ENCODE data around the gene CFAP97.

CFAP97 gene

DNA sequence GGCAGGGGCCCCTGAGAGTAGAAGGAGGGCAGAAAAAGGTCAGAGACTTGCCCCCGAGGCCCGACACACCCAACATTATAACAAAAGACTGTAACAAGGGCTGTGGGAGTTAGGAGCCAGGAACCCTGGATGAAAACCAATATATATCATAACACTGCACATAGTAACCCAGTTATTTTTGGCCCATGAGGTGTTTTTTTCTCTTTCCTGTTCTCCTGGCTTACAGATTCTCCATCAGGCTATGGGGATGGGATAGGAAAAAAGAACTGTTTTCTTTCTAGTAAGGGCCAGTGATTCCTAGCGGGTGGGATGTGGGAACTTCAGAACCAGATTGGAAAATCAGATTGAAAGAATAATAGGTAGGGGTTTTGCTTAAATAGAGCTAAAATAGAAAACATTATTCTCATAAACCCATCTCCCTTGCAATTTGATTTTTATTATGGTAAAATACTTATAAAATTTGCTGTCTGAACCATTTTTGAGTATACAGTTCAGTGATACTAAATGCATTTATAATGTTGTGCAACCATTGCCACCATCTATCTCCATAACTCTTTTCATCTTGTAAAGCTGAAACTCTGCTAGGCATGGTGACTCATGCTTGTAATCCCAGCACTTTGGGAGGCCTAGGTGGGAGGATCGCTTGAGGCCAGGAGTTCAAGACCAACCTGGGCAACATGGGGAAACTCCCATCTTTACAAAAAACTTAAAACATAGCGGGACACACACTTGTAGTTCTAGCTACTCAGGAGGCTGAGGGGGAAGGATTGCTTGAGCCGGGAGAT lies 39.1 kb upstream of the CFAP97 start:
- TF ChIP-seq, protein P1, sequence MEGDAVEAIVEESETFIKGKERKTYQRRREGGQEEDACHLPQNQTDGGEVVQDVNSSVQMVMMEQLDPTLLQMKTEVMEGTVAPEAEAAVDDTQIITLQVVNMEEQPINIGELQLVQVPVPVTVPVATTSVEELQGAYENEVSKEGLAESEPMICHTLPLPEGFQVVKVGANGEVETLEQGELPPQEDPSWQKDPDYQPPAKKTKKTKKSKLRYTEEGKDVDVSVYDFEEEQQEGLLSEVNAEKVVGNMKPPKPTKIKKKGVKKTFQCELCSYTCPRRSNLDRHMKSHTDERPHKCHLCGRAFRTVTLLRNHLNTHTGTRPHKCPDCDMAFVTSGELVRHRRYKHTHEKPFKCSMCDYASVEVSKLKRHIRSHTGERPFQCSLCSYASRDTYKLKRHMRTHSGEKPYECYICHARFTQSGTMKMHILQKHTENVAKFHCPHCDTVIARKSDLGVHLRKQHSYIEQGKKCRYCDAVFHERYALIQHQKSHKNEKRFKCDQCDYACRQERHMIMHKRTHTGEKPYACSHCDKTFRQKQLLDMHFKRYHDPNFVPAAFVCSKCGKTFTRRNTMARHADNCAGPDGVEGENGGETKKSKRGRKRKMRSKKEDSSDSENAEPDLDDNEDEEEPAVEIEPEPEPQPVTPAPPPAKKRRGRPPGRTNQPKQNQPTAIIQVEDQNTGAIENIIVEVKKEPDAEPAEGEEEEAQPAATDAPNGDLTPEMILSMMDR (IDR thresholded peaks at IDR 0.05) = no peak

DNA sequence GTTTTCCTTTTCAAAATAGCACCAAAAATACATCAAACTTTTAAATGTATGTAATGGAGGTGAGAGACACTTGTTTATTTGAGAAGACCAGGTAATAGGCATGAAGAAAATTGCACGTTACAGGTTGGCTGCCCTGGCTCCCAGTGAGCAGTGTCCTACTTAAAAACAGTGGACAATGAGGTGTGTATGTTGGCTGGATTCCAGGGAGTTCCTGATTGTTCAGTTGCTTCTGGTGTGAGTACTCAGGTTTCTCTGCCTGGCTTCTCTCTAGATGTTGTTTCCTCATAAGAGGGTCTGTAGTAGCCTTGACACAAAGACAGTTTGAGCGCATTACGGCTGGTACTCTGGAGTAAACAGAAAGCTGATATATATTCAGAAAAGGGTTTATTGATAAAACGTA lies 35.0 kb upstream of the CFAP97 start:
- TF ChIP-seq, protein P1 (IDR thresholded peaks at IDR 0.05) = no peak

DNA sequence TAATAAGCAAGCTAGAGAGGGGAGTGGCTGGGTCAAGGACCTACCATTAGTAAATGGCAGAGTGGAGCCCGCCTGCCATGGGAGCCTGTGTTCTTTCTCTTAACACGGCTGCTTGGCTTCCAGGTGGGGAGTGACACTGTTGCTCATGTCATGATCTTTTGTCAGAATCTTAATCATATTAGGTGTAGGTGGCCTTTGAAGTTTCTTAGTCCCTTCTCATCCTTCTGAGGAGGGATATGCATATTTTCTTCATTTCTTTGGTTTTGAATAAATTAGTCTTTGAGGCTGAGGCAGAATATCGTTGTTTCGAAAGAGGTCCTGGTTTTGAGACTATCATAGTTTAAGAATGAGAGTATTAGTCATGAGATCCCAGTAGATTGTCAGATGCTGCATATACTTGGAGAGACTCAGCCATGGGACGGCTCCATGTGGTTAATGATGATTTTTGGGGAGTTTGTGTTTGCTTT lies 34.4 kb upstream of the CFAP97 start:
- TF ChIP-seq, protein P1 (IDR thresholded peaks at IDR 0.05) = no peak

DNA sequence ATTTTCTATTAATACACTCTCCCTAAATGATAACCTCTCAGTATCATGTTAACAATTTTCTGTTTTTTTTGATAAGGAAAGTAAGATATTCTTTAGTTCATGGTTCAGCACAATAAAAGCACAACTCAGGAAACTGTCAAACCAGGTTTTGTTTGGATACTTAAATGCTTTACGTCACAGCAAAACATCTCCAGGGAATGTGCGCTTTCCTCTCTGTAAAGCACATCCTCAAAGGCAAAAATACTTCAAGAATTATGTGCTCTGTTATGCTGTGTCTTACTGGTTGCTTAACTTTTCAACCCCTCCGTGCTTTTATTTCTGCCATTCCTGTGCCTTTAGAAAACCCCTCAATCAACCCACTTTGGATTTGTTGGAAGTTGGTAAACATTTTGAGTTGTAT lies 33.4 kb upstream of the CFAP97 start:
- TF ChIP-seq, protein P1 (IDR thresholded peaks at IDR 0.05) = no peak

DNA sequence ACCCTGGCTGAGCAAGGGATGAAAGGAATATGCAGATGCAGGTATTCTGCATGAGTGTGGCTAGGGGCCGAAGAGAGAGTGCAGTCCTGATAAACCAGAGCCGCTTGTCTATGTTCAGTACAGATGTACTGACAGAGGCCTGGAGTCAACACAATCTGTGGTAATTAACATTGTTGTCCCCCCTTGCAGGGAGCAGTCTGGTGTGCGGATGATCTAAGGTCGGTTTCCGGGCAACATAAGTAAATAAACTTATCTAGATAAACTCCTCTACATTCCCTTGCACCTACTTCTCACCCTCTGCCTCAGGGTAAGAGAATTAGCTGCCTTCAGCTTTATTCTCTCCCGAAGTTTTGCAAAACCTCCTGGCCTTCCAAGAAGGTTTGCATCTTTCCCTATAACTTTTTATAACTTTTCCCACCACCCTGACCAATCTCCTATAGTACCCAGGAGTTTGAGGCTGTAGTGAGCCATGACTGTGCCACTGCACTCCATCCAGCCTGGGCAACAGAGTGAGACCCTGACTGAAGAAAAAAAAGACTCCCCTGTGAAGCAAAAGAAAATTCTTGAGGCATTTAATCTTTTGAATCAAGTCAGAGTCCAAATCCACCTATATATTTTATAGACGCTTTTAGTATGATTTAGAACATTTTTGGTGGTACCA lies 32.2 kb upstream of the CFAP97 start:
- TF ChIP-seq, protein P1 (IDR thresholded peaks at IDR 0.05) = no peak

DNA sequence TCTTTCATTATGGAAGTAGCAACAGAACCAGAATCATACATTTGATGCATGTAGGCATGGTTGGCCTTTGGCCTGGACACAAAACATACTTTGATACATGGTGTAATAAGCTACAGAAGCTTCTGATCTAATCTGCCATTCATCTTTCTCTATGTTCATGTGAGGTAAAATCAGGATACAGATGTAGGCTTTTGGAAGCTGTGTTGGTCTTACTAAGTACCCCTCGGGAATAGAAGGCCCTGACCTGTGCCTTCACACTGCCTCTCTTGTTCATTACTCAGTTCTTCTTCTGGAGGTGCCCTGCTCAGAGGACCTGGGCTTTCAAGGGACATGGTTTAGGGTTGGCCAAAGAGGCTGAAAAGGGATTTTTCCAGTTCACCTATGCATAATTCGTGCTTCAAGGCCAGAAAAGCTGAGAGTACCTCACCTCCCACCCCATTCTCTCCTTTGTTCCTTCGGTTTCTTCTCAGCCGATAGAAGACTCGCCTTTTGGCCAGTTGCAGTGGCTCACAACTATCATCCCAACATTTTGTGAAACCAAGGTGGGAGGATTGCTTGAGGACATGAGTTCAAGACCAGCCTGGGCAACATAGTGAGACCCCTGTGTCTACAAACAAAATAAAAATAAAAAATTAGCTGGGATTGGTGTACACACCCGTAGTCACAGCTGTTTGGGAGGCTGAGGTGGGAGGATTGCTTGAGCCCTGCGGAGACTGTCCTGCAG lies 31.5 kb upstream of the CFAP97 start:
- TF ChIP-seq, protein P1 (IDR thresholded peaks at IDR 0.05) = no peak

DNA sequence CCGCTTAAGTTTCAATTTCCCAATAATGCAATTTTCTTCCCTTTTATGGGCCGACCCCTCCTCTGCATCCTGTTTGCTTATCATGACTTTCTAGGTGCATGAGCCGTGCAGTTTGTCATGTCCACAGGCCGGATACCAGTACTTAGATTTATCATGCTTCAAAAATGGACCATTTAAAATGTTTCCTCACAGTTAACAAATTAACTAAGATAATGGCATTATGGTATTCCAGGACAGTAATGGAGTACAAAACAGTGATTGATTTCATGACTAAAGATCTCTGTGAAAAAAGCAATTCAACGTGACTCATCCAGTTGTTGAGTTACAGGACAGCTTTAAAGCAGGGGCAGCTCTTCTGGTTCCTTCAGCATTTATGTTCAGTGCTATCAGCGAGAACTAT lies 28.6 kb upstream of the CFAP97 start:
- TF ChIP-seq, protein P1 (IDR thresholded peaks at IDR 0.05) = no peak
